Umbilical cord (tissue), 2 donors: ENCODE data around the gene BAIAP2. TPM values are rescaled to one million over a fixed set of nuclear protein-coding genes. Genes with fewer than 3 reads are reported as not detected.
"Not testable (repeated sequence)": the region's sequence is repeated elsewhere in the genome, so short reads cannot be mapped to it uniquely, and the experiment has no call there.

Experiments used
- DNase-seq: peaks from one replicate; pipeline ENCODE4 v3.0.0-alpha.2; 2015; ENCODE audit warnings: low spot score
- total RNA-seq: library from RNA; depleted of rRNA; stranded (reverse); fragments of >200 nt; gene quantifications from one replicate; pipeline ENCODE4 v1.2.3, GENCODE V29; 2014; ENCODE audit warnings: low replicate concordance; ENCODE audit not compliant: insufficient read depth

The BAIAP2 gene
- total RNA-seq, 1 donor from 2014 or later: 8.4 TPM

GRCh38 chr17:81000631-81001357, 34.2 kb upstream of the BAIAP2 start:
- no peak for DNase-seq

- no peak for DNase-seq
Observed at GRCh38 chr17:81002013-81002384, 33.0 kb upstream of the BAIAP2 start.

- no peak for DNase-seq
Observed at GRCh38 chr17:81002409-81003361, 32.3 kb upstream of the BAIAP2 start.

- no peak for DNase-seq
Observed at GRCh38 chr17:81003711-81004475, 31.1 kb upstream of the BAIAP2 start.

- DNase-seq: no peak
Observed at GRCh38 chr17:81006891-81007290, 28.1 kb upstream of the BAIAP2 start.

- no peak for DNase-seq
Observed at GRCh38 chr17:81008140-81008539, 26.8 kb upstream of the BAIAP2 start.

- DNase-seq: no peak
Observed at GRCh38 chr17:81009136-81009535, 25.8 kb upstream of the BAIAP2 start.

- no peak for DNase-seq
Observed at GRCh38 chr17:81010935-81011334, 24.0 kb upstream of the BAIAP2 start.

- no peak for DNase-seq
Observed at GRCh38 chr17:81011951-81012350, 23.0 kb upstream of the BAIAP2 start.

- no peak for DNase-seq
Observed at GRCh38 chr17:81012574-81013447, 22.1 kb upstream of the BAIAP2 start.

GRCh38 chr17:81013642-81014041, 21.3 kb upstream of the BAIAP2 start:
- no peak for DNase-seq

- no peak for DNase-seq
Observed at GRCh38 chr17:81015136-81015535, 19.8 kb upstream of the BAIAP2 start.

- DNase-seq: no peak
Observed at GRCh38 chr17:81016575-81016974, 18.4 kb upstream of the BAIAP2 start.

GRCh38 chr17:81017330-81017729, 17.6 kb upstream of the BAIAP2 start:
- DNase-seq: not testable (repeated sequence)

GRCh38 chr17:81018044-81018802, 16.7 kb upstream of the BAIAP2 start:
- peak; percentile 72 for DNase-seq

GRCh38 chr17:81019563-81020442, 15.1 kb upstream of the BAIAP2 start:
- DNase-seq: no peak

- no peak for DNase-seq
Observed at GRCh38 chr17:81020443-81020766, 14.5 kb upstream of the BAIAP2 start.

GRCh38 chr17:81020767-81021497, 14.0 kb upstream of the BAIAP2 start:
- DNase-seq: peak; percentile 40
